Progenitor cell of endocrine pancreas (in vitro differentiated cells): ENCODE measurements around the gene KCNQ1. TPM values are rescaled to one million over a fixed set of nuclear protein-coding genes. Genes with fewer than 3 reads are reported as not detected.

Source experiments
- DNase-seq: peaks from one replicate; pipeline ENCODE4 v3.0.0; 2021; ENCODE audit warnings: low spot score; ENCODE audit not compliant: unreplicated experiment
- H3K27ac Mint-ChIP-seq: 2 replicates; pipeline ENCODE4 v1.8.0; 2021; ENCODE audit warnings: mild to moderate bottlenecking, moderate library complexity, mixed read lengths
- H3K27me3 Mint-ChIP-seq: 2 replicates; pipeline ENCODE4 v1.8.0; 2021; ENCODE audit warnings: mixed read lengths
- H3K36me3 Mint-ChIP-seq: 2 replicates; pipeline ENCODE4 v1.8.0; 2022; ENCODE audit warnings: mixed read lengths; ENCODE audit not compliant: insufficient read depth
- H3K4me1 Mint-ChIP-seq: 2 replicates; pipeline ENCODE4 v1.8.0; 2021; ENCODE audit warnings: low read depth, mixed read lengths
- H3K4me3 Mint-ChIP-seq: 2 replicates; pipeline ENCODE4 v1.8.0; 2021; ENCODE audit warnings: low read depth, mild to moderate bottlenecking, moderate library complexity, mixed read lengths
- H3K9me3 Mint-ChIP-seq: 2 replicates; pipeline ENCODE4 v1.8.0; 2021; ENCODE audit warnings: low read depth, mixed read lengths
- CTCF ChIP-seq: fragments of 200-600 bp; sonication (generic); IDR thresholded peaks from one replicate; pipeline ENCODE4 v1.5.0; 2021; ENCODE audit warnings: antibody characterized with exemption, mild to moderate bottlenecking; ENCODE audit not compliant: unreplicated experiment
- total RNA-seq: library from RNA; stranded (reverse); gene quantifications from 2 replicates; pipeline ENCODE4 v1.2.1, GENCODE V29; 2021

Gene KCNQ1
- total RNA-seq, 1 donor from 2014 or later, result 3.3 TPM

GRCh38 chr11:2743427-2744110 lies 298.8 kb downstream of the KCNQ1 start:
- TF ChIP-seq CTCF, result no peak
- Mint-ChIP-seq H3K4me1 (peaks cover 30% of the 10 kb centered on the region), H3K27me3 (peaks cover 3% of the 10 kb centered on the region), H3K36me3 (no peaks in the 10 kb centered on the region), H3K27ac (peak overlapping the region; percentile 76), H3K4me3 (no peak overlapping the region), H3K9me3 (no peaks in the 10 kb centered on the region)
- DNase-seq, result no peak

- H3K4me3 Mint-ChIP-seq, result no peak overlapping the region
- H3K4me1 Mint-ChIP-seq, result peaks cover 30% of the 10 kb centered on the region
- no peak for DNase-seq
- no peak overlapping the region for H3K27ac Mint-ChIP-seq
- peaks cover 3% of the 10 kb centered on the region for H3K27me3 Mint-ChIP-seq
- no peaks in the 10 kb centered on the region for H3K9me3 Mint-ChIP-seq
- no peak for TF ChIP-seq CTCF
- H3K36me3 Mint-ChIP-seq, result no peaks in the 10 kb centered on the region
These were observed 299.4 kb downstream of the KCNQ1 start for GRCh38 chr11:2744166-2744565.

GRCh38 chr11:2745511-2745910 lies 300.7 kb downstream of the KCNQ1 start:
- DNase-seq, result no peak
- Mint-ChIP-seq H3K27ac (no peak overlapping the region), H3K36me3 (no peaks in the 10 kb centered on the region), H3K4me3 (no peak overlapping the region), H3K27me3 (peaks cover 3% of the 10 kb centered on the region), H3K9me3 (no peaks in the 10 kb centered on the region), H3K4me1 (peaks cover 27% of the 10 kb centered on the region)
- no peak for TF ChIP-seq CTCF

GRCh38 chr11:2746401-2747247 lies 301.8 kb downstream of the KCNQ1 start:
- no peak overlapping the region for H3K27ac Mint-ChIP-seq
- no peaks in the 10 kb centered on the region for H3K36me3 Mint-ChIP-seq
- H3K4me1 Mint-ChIP-seq, result peaks cover 20% of the 10 kb centered on the region
- no peak overlapping the region for H3K4me3 Mint-ChIP-seq
- peaks cover 9% of the 10 kb centered on the region for H3K27me3 Mint-ChIP-seq
- no peaks in the 10 kb centered on the region for H3K9me3 Mint-ChIP-seq
- no peak for TF ChIP-seq CTCF
- no peak for DNase-seq

- Mint-ChIP-seq H3K4me1 (peaks cover 12% of the 10 kb centered on the region), H3K9me3 (no peaks in the 10 kb centered on the region), H3K36me3 (no peaks in the 10 kb centered on the region), H3K4me3 (no peak overlapping the region), H3K27ac (no peak overlapping the region), H3K27me3 (peaks cover 16% of the 10 kb centered on the region)
- no peak for TF ChIP-seq CTCF
- no peak for DNase-seq
These were observed 302.6 kb downstream of the KCNQ1 start for GRCh38 chr11:2747248-2748027.
